GM21529 (cell line): ENCODE results near the gene NAT8L.

ENCODE experiments used
- ATAC-seq: cut with Tn5 transposase; IDR thresholded peaks from one replicate; pipeline ENCODE4 v1.9.1; 2021; ENCODE audit not compliant: unreplicated experiment

The NAT8L gene

DNA sequence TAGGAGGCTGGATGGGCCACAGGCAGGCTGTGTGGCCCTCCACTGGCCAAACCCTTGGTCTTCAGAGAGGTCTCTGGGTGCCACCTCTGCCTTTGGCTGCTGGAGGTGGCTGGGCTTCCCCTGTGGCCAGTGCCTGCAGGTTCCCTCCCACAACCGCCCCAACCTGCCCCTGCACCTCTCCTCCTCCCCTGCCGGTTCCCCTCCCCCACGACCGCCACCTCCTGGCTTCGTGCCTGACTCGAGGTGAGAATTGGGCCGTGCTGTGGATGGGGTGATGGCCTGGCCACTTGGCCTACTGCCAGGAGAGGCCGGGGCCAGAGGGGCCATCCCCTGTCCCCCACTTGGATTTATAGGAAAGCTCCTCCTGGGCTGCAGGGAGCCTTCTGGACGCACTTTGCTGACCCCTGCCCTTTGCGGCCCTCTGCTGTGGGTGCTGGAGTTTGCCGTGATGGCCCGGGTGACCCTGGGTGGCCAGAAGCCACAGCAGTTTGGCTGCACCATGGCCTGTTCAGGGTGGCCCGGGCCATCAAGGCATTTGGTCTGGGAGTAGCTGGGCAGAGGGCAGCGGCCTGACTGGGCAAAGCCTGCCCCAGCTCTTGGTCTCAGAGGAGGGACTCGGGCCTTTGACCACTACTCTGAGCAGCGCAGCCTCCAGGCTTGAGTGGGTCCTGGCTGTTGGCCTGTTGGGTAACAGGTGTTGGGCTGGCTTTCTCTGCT lies 3.8 kb downstream of the NAT8L start:
- no peak for ATAC-seq

GRCh38 chr4:2063557-2064275 lies 4.6 kb downstream of the NAT8L start:
- no peak for ATAC-seq

- ATAC-seq, result no peak
Observed at GRCh38 chr4:2064276-2064991, 5.3 kb downstream of the NAT8L start.

DNA sequence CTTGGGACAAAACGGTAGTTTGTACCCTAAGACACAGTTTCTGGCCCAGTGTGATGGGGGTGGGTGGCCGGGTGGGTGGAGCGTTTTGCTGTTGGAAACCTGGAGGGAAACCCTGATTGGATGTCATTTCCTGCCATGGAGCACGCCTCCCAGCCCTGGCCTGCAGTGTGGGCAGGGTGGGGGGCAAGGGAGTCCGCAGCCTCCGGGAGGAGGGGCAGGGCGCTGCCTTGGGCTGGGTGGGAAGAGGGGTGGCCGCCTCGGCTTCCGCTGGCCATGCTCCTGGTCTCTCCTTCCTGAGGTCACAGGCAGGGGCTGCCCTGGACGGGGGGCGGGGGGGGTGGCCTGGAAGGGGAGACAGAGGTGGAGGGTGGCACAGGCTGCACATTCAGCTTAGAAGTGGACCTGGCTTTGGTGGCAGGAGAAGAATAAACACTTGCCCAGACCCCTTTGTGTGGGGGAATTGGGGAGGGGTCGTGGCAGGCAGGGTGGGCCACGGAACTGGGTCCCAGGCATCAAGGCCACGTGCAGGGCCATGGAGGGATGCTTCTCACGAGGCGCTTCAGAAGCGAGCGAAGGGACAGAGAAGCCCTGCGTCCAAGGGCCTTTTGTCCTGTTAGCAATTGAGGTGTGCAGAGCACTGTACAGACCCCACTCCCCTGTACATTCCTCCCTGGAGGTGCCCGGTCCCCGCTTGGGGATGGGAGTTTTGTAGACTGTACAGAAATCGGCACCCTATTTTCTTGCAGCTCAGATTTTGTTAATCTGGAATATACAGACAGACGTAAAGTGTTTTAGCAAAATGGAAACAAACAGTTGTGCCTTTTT lies 6.2 kb downstream of the NAT8L start:
- no peak for ATAC-seq

- ATAC-seq, result no peak
Observed at GRCh38 chr4:2066011-2066551, 7.0 kb downstream of the NAT8L start.

- no peak for ATAC-seq
Observed at GRCh38 chr4:2066571-2067445, 7.7 kb downstream of the NAT8L start.

DNA sequence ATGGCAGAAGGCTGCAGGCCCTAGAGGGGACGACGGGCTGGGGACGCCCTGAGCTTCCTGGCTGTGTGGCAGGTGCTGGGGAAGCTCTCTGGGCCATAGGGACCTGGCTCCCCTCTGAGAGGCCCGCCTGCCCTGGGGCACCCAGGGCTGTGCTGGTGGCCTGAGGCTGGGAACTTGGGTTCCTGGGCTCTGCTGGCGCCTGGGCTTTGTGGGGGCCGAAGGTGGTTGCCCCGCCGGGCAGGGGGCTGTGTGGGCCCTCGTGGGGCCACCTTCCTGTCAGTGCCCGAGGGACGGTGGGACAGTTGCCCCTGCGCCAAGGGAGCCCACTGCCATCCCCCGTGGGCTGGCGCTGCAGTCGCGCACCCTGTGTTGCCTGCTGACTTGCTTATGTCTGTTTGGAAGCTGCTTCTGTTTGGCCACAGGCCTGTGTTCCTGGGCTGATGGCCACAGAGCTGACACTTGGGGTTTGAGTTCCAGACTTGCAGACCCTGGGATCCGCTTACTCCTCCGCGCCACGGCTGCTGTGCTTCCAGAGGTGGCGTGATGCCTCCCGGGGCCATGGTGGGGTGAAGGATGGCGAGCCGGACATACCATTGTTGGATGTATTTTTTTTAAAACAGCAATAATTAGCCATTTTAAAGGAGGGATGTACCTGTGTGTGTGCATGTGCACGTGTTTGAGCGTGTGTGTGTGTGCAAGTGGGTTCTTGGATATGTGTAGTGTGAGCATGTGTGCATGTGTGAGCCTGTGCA lies 8.5 kb downstream of the NAT8L start:
- no peak for ATAC-seq

DNA sequence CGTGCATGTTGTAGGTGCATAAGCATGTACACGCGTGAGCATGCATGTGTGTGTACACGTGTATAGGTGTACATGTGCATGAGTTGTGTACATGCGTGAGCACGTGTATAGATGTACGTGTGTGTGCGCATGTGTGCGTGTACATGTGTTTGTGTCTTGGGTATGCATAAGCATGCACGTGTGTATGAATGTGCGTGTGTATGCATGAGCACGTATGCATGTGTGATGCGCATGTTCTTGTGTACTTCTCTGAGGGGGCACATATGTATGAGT lies 9.0 kb downstream of the NAT8L start:
- no peak for ATAC-seq

- no peak for ATAC-seq
Observed at GRCh38 chr4:2068566-2068965, 9.4 kb downstream of the NAT8L start.

DNA sequence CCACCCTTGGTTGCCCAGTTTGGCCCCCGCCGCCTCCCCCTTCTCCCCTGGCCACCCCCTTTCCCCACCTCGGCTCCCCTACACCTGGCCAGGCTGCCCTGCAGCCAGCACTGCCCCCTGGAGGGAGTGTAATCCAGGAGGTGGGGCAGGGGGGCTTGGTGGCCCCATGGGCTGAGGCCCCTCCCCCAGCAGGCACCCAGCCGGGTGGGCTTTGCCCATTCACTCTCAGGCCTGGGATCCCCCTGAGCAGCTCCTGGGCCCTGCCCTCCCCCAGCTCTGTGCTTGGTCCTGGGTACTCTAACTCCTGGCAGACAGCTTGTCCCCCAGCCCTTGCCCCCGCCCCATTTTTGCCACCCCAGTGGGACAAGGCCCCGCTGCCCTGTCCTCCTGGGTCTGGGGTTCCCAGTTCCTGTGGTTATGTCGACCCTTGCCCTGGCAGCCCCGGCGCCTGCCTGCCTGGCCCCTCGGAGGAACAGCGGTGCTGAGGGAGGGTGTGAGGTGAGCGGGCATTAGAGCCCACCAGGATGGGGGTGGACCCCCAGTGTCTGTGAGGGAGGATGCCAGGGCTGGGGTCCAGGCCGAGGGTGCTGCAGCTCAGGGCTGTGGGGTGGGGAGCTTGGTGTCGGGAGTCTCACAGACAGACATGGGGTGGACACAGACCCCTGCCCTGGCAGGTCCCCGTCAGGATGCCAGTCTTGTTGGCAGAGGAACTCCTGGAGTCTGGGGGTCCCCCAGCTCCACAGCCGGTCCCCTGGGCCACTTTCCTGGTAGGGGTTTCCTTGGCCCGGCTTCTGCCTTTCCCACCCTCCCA lies 10.2 kb downstream of the NAT8L start:
- ATAC-seq, result no peak

DNA sequence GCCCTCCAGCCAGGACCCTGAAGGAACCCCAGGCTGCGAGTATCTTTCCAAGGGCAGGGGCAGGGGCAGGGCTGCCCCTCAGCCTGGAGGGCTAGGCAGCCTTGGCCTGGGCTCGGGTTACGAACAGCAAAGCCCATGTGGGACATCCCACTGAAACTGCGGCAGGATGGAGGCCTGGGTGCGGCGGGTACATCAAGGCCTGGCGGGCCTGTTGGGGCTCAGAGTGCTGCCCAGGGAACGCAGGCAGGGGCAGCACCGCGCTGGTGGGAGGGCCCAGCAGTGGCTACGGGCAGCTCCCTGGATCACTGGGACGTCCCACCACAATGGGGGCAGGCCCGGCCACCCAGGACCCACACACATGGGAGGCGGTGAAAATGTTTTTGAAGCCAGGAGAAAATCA lies 10.9 kb downstream of the NAT8L start:
- no peak for ATAC-seq

GRCh38 chr4:2070421-2071251 lies 11.5 kb downstream of the NAT8L start:
- ATAC-seq, result no peak

DNA sequence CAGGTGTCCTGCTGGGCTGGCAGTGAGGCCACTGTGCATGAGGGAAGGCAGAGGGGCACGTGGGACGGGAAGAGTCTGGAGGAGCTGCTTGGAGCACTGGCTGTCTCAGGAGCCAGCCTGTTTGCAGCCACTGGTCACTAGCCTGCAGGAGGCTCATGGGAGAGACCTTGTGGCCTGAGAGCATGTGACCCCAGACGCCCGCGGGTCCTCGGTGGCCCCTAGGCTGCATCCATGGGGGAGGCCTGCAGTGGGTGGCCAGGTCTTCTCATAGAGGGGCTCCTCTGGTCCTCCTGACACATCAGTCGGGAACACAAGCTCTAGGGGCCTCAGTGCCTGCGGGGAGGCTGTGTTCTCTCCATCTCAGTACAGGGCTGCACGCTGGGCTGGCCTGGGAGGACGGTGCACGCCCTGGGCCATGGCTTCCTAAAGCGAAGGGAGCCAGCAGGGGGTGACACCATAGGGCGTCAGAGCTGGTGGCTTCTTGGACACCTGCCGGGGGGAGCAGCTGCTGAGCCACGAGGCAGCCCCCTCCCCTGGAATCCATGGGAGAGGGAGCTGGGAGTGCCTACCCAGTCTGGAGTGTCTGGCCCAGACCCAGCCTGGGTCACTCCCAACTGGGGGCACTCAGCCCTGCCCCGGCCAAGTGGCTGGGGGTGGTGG lies 12.3 kb downstream of the NAT8L start:
- no peak for ATAC-seq

- no peak for ATAC-seq
Observed at GRCh38 chr4:2071912-2072867, 13.1 kb downstream of the NAT8L start.

DNA sequence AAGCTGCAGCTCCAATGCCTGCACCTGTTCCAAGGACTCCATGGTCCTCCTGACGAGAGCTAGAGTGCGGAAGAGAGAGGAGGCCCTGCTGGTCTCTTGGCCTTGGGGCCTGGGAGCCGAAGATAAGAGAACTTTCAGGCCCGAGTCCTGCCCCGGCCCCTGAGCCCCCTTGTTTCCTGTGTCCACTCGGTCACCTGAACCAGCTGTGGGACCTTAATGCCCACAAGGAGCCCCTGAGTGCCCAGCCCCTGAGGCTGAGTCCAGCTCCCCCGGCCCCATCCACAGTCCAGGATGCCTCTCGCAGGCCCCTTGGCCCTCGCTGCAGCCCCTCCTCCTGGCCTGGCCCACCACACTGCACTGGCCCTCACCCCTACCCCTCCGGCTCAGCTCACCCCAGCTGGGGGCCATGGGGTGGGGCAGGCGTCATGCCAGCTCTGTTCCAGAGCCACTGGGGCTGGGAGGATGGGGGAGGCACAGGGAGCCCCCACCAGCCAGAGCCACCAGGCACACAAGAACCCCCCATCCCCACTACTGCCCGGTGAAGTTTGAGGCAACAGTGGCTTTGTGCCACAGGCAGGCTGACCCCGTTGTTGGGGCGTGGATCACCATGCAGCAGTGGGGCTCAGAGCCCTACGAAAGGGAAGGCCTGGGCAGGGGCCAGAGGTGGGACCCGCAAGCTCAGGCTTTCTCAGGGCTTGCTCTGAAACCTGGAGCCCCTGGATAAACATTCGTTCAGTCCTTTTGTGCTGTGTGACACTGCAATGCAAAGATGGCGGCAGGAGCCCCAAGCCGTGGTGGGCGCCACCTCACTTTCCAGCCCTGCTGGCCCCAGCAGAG lies 14.1 kb downstream of the NAT8L start:
- no peak for ATAC-seq
